Esophagus muscularis mucosa (tissue), 3 donors: Measurements from ENCODE around the gene PPARA.

Experiments used
- CTCF ChIP-seq, 3 experiments: fragments of 200-600 bp in 2 of 3; fragments of 450-650 bp in 1 of 3; sonication (generic) in 2 of 3; IDR thresholded peaks; one replicate each; pipeline ENCODE4 v1.5.1; 2017 to 2019; ENCODE audit warnings: antibody characterized with exemption in 3 of 3, mild to moderate bottlenecking in 2 of 3, moderate library complexity in 1 of 3
- POLR2A ChIP-seq: fragments of 450-650 bp; IDR thresholded peaks from one replicate; pipeline ENCODE4 v1.6.1; 2017; ENCODE audit warnings: antibody characterized with exemption, moderate library complexity, mild to moderate bottlenecking, low read depth
- POLR2AphosphoS5 ChIP-seq, 2 donors: sonication (generic); formaldehyde crosslinking; IDR thresholded peaks; one replicate each; pipeline ENCODE4 v1.6.1; 2017; ENCODE audit warnings: antibody characterized with exemption in 2 of 2

- TF ChIP-seq CTCF (IDR thresholded peaks at IDR 0.05): no peak
- no peak for TF ChIP-seq POLR2A
- no peak for TF ChIP-seq POLR2AphosphoS5 (IDR thresholded peaks at IDR 0.05)
Observed at GRCh38 chr22:46234969-46235368, 84.6 kb downstream of the PPARA start.
